ENCODE data around the gene PARVB.

PARVB gene

GRCh38 chr22:44131412-44131811, 107.3 kb downstream of the PARVB start:
- Histone ChIP-seq H3K36me3 (ENCODE audit: insufficient read depth, low read length) (peaks cover 44% of the 10 kb centered on the region), H3K79me2 (ENCODE audit: insufficient read depth, low read length) (no peaks in the 10 kb centered on the region), H3K4me3 (ENCODE audit: low read depth, low read length, poor library complexity, severe bottlenecking) (no peak overlapping the region), H3K27me3 (ENCODE audit: insufficient read depth, low read length) (no peaks in the 10 kb centered on the region; the same call in 1 of the 2 replicates), H4K20me1 (ENCODE audit: insufficient read depth, low read length) (no peaks in the 10 kb centered on the region), H3K27ac (ENCODE audit: low read depth, low read length, poor library complexity, severe bottlenecking) (no peak overlapping the region), H3K9ac (ENCODE audit: low read length) (no peak overlapping the region), H3K4me1 (ENCODE audit: insufficient read depth, low read length, severe bottlenecking) (no peaks in the 10 kb centered on the region), H3K9me2 (ENCODE audit: low read depth, low read length) (no peaks in the 10 kb centered on the region), H3K4me2 (ENCODE audit: low read length) (no peak overlapping the region), H3F3A (ENCODE audit: insufficient read depth, low read length) (no peaks in the 10 kb centered on the region), H2AFZ (ENCODE audit: low read length) (no peak overlapping the region), H3K9me3 (ENCODE audit: low read length) (0 out of 2 replicates have a peak, but pooled peaks cover 2% of the 10 kb centered on the region)
- TF ChIP-seq, protein P1, sequence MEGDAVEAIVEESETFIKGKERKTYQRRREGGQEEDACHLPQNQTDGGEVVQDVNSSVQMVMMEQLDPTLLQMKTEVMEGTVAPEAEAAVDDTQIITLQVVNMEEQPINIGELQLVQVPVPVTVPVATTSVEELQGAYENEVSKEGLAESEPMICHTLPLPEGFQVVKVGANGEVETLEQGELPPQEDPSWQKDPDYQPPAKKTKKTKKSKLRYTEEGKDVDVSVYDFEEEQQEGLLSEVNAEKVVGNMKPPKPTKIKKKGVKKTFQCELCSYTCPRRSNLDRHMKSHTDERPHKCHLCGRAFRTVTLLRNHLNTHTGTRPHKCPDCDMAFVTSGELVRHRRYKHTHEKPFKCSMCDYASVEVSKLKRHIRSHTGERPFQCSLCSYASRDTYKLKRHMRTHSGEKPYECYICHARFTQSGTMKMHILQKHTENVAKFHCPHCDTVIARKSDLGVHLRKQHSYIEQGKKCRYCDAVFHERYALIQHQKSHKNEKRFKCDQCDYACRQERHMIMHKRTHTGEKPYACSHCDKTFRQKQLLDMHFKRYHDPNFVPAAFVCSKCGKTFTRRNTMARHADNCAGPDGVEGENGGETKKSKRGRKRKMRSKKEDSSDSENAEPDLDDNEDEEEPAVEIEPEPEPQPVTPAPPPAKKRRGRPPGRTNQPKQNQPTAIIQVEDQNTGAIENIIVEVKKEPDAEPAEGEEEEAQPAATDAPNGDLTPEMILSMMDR (IDR thresholded peaks at IDR 0.05; ENCODE audit: low read length): no peak
- no peak for TF ChIP-seq EZH2 (IDR thresholded peaks at IDR 0.05; ENCODE audit: borderline replicate concordance, low read length)

GRCh38 chr22:44131989-44132685, 108.0 kb downstream of the PARVB start:
- Histone ChIP-seq H3K4me1 (ENCODE audit: insufficient read depth, low read length, severe bottlenecking) (no peaks in the 10 kb centered on the region), H3K27ac (ENCODE audit: low read depth, low read length, poor library complexity, severe bottlenecking) (no peak overlapping the region), H3K27me3 (ENCODE audit: insufficient read depth, low read length) (no peaks in the 10 kb centered on the region; the same call in 1 of the 2 replicates), H3K4me3 (ENCODE audit: low read depth, low read length, poor library complexity, severe bottlenecking) (no peak overlapping the region), H4K20me1 (ENCODE audit: insufficient read depth, low read length) (no peaks in the 10 kb centered on the region), H3K9me2 (ENCODE audit: low read depth, low read length) (no peaks in the 10 kb centered on the region), H3K4me2 (ENCODE audit: low read length) (no peak overlapping the region), H3K9me3 (ENCODE audit: low read length) (peaks cover 4% of the 10 kb centered on the region), H2AFZ (ENCODE audit: low read length) (no peak overlapping the region), H3F3A (ENCODE audit: insufficient read depth, low read length) (no peaks in the 10 kb centered on the region), H3K79me2 (ENCODE audit: insufficient read depth, low read length) (no peaks in the 10 kb centered on the region), H3K36me3 (ENCODE audit: insufficient read depth, low read length) (peaks cover 50% of the 10 kb centered on the region), H3K9ac (ENCODE audit: low read length) (no peak overlapping the region)
- TF ChIP-seq, protein P1 (IDR thresholded peaks at IDR 0.05; ENCODE audit: low read length): no peak
- TF ChIP-seq EZH2 (IDR thresholded peaks at IDR 0.05; ENCODE audit: borderline replicate concordance, low read length): no peak

DNA sequence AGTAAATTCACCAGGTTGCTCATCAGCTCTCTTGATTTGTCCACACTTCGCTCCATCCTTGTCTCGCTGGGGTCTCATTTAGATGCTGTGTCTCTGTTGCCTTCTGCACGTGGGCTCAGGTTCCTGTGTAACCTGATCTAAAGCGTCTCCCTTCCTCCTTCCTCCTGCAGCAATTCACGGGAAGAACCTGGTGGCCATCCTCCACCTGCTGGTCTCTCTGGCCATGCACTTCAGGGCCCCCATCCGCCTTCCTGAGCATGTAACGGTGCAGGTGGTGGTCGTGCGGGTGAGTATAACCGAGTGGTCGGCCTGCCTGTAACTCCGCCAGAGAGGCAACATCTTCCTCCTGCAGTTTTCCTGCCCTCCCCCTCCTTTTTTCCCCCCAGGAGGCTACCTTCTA, 108.6 kb downstream of the PARVB start:
- H3K9ac ChIP-seq (ENCODE audit: low read length): no peak overlapping the region
- no peak overlapping the region for H2AFZ ChIP-seq (ENCODE audit: low read length)
- H3K27ac ChIP-seq (ENCODE audit: low read depth, low read length, poor library complexity, severe bottlenecking): no peak overlapping the region
- no peaks in the 10 kb centered on the region for H4K20me1 ChIP-seq (ENCODE audit: insufficient read depth, low read length)
- H3K4me2 ChIP-seq (ENCODE audit: low read length): no peak overlapping the region
- no peak for TF ChIP-seq EZH2 (IDR thresholded peaks at IDR 0.05; ENCODE audit: borderline replicate concordance, low read length)
- TF ChIP-seq, protein P1 (IDR thresholded peaks at IDR 0.05; ENCODE audit: low read length): no peak
- no peaks in the 10 kb centered on the region; the same call in 1 of the 2 replicates for H3K27me3 ChIP-seq (ENCODE audit: insufficient read depth, low read length)
- H3K36me3 ChIP-seq (ENCODE audit: insufficient read depth, low read length): peaks cover 56% of the 10 kb centered on the region
- H3K4me3 ChIP-seq (ENCODE audit: low read depth, low read length, poor library complexity, severe bottlenecking): no peak overlapping the region
- H3K9me2 ChIP-seq (ENCODE audit: low read depth, low read length): no peaks in the 10 kb centered on the region
- H3K4me1 ChIP-seq (ENCODE audit: insufficient read depth, low read length, severe bottlenecking): no peaks in the 10 kb centered on the region
- no peaks in the 10 kb centered on the region for H3F3A ChIP-seq (ENCODE audit: insufficient read depth, low read length)
- no peaks in the 10 kb centered on the region for H3K79me2 ChIP-seq (ENCODE audit: insufficient read depth, low read length)
- H3K9me3 ChIP-seq (ENCODE audit: low read length): peaks cover 6% of the 10 kb centered on the region

Data from OCI-LY1 (cell line).